ENCODE results near the gene MAP3K4. TPM values are rescaled to one million over a fixed set of nuclear protein-coding genes. Genes with fewer than 3 reads are reported as not detected.
"Not testable (repeated sequence)": the region's sequence is repeated elsewhere in the genome, so short reads cannot be mapped to it uniquely, and the experiment has no call there.

MAP3K4 gene
- total RNA-seq, 1 experiment from 2014 or later, result 69.8 TPM

DNA sequence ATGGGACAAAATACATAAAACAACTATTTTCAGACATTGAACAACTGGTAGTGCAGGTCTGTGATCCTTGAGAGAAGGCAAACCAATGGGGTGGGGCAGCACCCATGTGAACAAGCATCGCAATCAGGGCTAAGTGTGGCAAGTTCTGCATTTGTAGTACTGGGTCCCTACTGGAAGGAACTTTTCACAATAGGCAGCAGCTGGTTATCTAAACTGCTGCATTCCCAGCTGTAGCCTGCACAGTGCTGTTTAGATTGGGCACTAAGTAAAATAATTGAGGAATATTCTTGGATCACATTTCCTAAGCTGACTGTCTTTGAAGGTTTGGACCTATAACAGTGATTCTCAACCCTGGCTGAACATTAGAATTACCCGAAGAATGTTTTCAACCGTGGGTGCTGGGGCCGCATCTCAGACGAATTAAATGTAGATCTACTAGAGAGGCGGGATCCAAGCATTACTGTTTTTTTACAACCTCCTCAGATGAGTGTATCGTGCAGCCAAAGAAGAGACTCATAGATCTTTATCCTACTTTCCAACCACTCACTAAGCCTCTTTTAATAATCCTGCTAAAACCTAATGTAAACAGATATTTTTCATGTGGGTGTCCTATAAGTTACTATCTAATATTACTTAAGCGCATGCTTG lies 12.4 kb upstream of the MAP3K4 start (continued):
- no peak for TF ChIP-seq TCF7 (CRISPR knock-in tag; IDR thresholded peaks at IDR 0.05; ENCODE audit: low read depth)
- TF ChIP-seq, protein P1, sequence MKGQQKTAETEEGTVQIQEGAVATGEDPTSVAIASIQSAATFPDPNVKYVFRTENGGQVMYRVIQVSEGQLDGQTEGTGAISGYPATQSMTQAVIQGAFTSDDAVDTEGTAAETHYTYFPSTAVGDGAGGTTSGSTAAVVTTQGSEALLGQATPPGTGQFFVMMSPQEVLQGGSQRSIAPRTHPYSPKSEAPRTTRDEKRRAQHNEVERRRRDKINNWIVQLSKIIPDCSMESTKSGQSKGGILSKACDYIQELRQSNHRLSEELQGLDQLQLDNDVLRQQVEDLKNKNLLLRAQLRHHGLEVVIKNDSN (CRISPR knock-in tag; IDR thresholded peaks at IDR 0.05), result no peak
- no peak for TF ChIP-seq SMAD4 (CRISPR knock-in tag; IDR thresholded peaks at IDR 0.05)
- TF ChIP-seq, protein P2, sequence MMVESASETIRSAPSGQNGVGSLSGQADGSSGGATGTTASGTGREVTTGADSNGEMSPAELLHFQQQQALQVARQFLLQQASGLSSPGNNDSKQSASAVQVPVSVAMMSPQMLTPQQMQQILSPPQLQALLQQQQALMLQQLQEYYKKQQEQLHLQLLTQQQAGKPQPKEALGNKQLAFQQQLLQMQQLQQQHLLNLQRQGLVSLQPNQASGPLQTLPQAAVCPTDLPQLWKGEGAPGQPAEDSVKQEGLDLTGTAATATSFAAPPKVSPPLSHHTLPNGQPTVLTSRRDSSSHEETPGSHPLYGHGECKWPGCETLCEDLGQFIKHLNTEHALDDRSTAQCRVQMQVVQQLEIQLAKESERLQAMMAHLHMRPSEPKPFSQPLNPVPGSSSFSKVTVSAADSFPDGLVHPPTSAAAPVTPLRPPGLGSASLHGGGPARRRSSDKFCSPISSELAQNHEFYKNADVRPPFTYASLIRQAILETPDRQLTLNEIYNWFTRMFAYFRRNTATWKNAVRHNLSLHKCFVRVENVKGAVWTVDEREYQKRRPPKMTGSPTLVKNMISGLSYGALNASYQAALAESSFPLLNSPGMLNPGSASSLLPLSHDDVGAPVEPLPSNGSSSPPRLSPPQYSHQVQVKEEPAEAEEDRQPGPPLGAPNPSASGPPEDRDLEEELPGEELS (CRISPR knock-in tag; IDR thresholded peaks at IDR 0.05), result no peak
- no peak for TF ChIP-seq ZBTB21 (CRISPR knock-in tag; IDR thresholded peaks at IDR 0.05; ENCODE audit: borderline replicate concordance)

GRCh38 chr6:160983377-160983948 lies 8.1 kb upstream of the MAP3K4 start:
- Mint-ChIP-seq H3K36me3 (peaks cover 39% of the 10 kb centered on the region), H3K9me3 (peaks cover 55% of the 10 kb centered on the region), H3K27me3 (ENCODE audit: low read depth) (peaks cover 14% of the 10 kb centered on the region)
- H3K4me1 Mint-ChIP-seq; CTCF ChIA-PET; ATAC-seq; H3K4me3 Mint-ChIP-seq; DNase-seq (ENCODE audit: low spot score); POLR2A ChIA-PET; H3K27ac Mint-ChIP-seq: not testable (repeated sequence)

DNA sequence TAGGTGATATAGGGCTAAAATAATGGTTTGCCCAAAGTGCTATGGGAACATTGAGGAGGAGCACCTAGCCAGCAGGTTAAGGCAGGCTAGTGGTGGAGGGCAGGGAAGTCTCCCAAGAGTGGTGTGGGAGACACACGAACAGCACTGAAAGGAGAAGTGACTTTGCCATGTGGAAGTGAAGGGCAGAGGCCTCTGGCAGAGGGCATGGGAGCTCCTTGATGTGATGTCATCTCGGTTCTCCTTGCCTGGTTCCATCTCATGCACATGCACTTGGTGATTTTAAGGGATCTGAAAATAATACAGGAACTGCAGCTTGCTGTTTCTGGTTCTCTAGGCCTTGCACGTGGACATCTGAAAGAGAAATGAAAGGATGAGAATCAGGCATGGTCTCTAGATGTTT lies 4.7 kb upstream of the MAP3K4 start:
- ChIA-PET POLR2A (no interaction called here), CTCF (no interaction called here)
- Mint-ChIP-seq H3K4me1 (peaks cover 2% of the 10 kb centered on the region; the same call in 1 of the 2 replicates), H3K4me3 (no peak overlapping the region), H3K27ac (no peak overlapping the region), H3K9me3 (peaks cover 48% of the 10 kb centered on the region), H3K27me3 (ENCODE audit: low read depth) (peaks cover 14% of the 10 kb centered on the region), H3K36me3 (peaks cover 37% of the 10 kb centered on the region)
- ATAC-seq (no peak), DNase-seq (ENCODE audit: low spot score) (no peak)
- TF ChIP-seq, protein P3, sequence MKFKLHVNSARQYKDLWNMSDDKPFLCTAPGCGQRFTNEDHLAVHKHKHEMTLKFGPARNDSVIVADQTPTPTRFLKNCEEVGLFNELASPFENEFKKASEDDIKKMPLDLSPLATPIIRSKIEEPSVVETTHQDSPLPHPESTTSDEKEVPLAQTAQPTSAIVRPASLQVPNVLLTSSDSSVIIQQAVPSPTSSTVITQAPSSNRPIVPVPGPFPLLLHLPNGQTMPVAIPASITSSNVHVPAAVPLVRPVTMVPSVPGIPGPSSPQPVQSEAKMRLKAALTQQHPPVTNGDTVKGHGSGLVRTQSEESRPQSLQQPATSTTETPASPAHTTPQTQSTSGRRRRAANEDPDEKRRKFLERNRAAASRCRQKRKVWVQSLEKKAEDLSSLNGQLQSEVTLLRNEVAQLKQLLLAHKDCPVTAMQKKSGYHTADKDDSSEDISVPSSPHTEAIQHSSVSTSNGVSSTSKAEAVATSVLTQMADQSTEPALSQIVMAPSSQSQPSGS (CRISPR knock-in tag; IDR thresholded peaks at IDR 0.05; ENCODE audit: borderline replicate concordance, low read depth), result no peak
- no peak for TF ChIP-seq GTF2I (CRISPR knock-in tag; conservative IDR thresholded peaks at IDR 0.05)
- TF ChIP-seq ZNF512 (CRISPR knock-in tag; IDR thresholded peaks at IDR 0.05; ENCODE audit: borderline replicate concordance), result no peak
- no peak for TF ChIP-seq FOXP1 (CRISPR knock-in tag; IDR thresholded peaks at IDR 0.05; ENCODE audit: borderline replicate concordance)
- TF ChIP-seq CREM (CRISPR knock-in tag; IDR thresholded peaks at IDR 0.05), result no peak
- no peak for TF ChIP-seq ZNF232 (CRISPR knock-in tag; IDR thresholded peaks at IDR 0.05)
- TF ChIP-seq ZNF671 (CRISPR knock-in tag; IDR thresholded peaks at IDR 0.05), result no peak
- TF ChIP-seq NFATC4 (CRISPR knock-in tag; IDR thresholded peaks at IDR 0.05), result no peak
- TF ChIP-seq TCF7 (CRISPR knock-in tag; IDR thresholded peaks at IDR 0.05; ENCODE audit: low read depth), result no peak
- no peak for TF ChIP-seq MYBL2 (CRISPR knock-in tag; IDR thresholded peaks at IDR 0.05)
- TF ChIP-seq, protein P4, sequence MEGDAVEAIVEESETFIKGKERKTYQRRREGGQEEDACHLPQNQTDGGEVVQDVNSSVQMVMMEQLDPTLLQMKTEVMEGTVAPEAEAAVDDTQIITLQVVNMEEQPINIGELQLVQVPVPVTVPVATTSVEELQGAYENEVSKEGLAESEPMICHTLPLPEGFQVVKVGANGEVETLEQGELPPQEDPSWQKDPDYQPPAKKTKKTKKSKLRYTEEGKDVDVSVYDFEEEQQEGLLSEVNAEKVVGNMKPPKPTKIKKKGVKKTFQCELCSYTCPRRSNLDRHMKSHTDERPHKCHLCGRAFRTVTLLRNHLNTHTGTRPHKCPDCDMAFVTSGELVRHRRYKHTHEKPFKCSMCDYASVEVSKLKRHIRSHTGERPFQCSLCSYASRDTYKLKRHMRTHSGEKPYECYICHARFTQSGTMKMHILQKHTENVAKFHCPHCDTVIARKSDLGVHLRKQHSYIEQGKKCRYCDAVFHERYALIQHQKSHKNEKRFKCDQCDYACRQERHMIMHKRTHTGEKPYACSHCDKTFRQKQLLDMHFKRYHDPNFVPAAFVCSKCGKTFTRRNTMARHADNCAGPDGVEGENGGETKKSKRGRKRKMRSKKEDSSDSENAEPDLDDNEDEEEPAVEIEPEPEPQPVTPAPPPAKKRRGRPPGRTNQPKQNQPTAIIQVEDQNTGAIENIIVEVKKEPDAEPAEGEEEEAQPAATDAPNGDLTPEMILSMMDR (IDR thresholded peaks at IDR 0.05), result no peak
- no peak for TF ChIP-seq MAX (CRISPR knock-in tag; IDR thresholded peaks at IDR 0.05)
- no peak for TF ChIP-seq TEAD4 (CRISPR knock-in tag; IDR thresholded peaks at IDR 0.05)
- TF ChIP-seq, protein P5, sequence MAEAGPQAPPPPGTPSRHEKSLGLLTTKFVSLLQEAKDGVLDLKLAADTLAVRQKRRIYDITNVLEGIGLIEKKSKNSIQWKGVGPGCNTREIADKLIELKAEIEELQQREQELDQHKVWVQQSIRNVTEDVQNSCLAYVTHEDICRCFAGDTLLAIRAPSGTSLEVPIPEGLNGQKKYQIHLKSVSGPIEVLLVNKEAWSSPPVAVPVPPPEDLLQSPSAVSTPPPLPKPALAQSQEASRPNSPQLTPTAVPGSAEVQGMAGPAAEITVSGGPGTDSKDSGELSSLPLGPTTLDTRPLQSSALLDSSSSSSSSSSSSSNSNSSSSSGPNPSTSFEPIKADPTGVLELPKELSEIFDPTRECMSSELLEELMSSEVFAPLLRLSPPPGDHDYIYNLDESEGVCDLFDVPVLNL (CRISPR knock-in tag; IDR thresholded peaks at IDR 0.05; ENCODE audit: borderline replicate concordance, low read depth), result no peak
- TF ChIP-seq RELA (CRISPR knock-in tag; IDR thresholded peaks at IDR 0.05; ENCODE audit: borderline replicate concordance), result no peak

All from WTC11 (cell line).